ENCODE results near the gene FRMD4B. TPM values are rescaled to one million over a fixed set of nuclear protein-coding genes. Genes with fewer than 3 reads are reported as not detected.
"Not testable (repeated sequence)": the region's sequence is repeated elsewhere in the genome, so short reads cannot be mapped to it uniquely, and the experiment has no call there.

FRMD4B gene
- polyA plus RNA-seq, 1 experiment = 0.09 TPM

- Histone ChIP-seq H3K4me3 (ENCODE audit: low read depth, low read length) (no peak overlapping the region), H3K36me3 (ENCODE audit: control insufficient read depth, insufficient read depth, low read length) (no peaks in the 10 kb centered on the region), H3K27me3 (ENCODE audit: control insufficient read depth, insufficient read depth, low read length) (no peaks in the 10 kb centered on the region)
- no peak for TF ChIP-seq CTCF (IDR thresholded peaks at IDR 0.05; ENCODE audit: insufficient read depth, low read depth, low read length)
- DNase-seq (ENCODE audit: low read depth) = no peak
- ChIA-PET CTCF (interaction anchor here (1.3 kb wide), 1 partner anchor 83 kb away, joined by 5 read pairs; no protein-coding TSS in a partner anchor), POLR2A (interaction anchor here (0.6 kb wide), 1 partner anchor 349 kb away, joined by 3 read pairs; no protein-coding TSS in a partner anchor)
Measured at GRCh38 chr3:69326855-69327300, 59.0 kb downstream of the FRMD4B start.

GRCh38 chr3:69325151-69325550, 60.7 kb downstream of the FRMD4B start:
- TF ChIP-seq CTCF (IDR thresholded peaks at IDR 0.05; ENCODE audit: insufficient read depth, low read depth, low read length) = no peak
- H3K4me3 ChIP-seq (ENCODE audit: low read depth, low read length) = no peak overlapping the region
- H3K36me3 ChIP-seq (ENCODE audit: control insufficient read depth, insufficient read depth, low read length) = no peaks in the 10 kb centered on the region
- ChIA-PET POLR2A (no interaction called here), CTCF (no interaction called here)
- no peak for DNase-seq (ENCODE audit: low read depth)
- H3K27me3 ChIP-seq (ENCODE audit: control insufficient read depth, insufficient read depth, low read length) = no peaks in the 10 kb centered on the region

GRCh38 chr3:69324362-69325025, 61.4 kb downstream of the FRMD4B start:
- CTCF ChIA-PET = no interaction called here
- POLR2A ChIA-PET = no interaction called here
- Histone ChIP-seq H3K4me3 (ENCODE audit: low read depth, low read length) (no peak overlapping the region), H3K27me3 (ENCODE audit: control insufficient read depth, insufficient read depth, low read length) (no peaks in the 10 kb centered on the region), H3K36me3 (ENCODE audit: control insufficient read depth, insufficient read depth, low read length) (no peaks in the 10 kb centered on the region)
- no peak for TF ChIP-seq CTCF (IDR thresholded peaks at IDR 0.05; ENCODE audit: insufficient read depth, low read depth, low read length)
- DNase-seq (ENCODE audit: low read depth) = no peak

GRCh38 chr3:69323941-69324340, 61.9 kb downstream of the FRMD4B start:
- ChIA-PET POLR2A (no interaction called here), CTCF (no interaction called here)
- DNase-seq (ENCODE audit: low read depth) = no peak
- H3K27me3 ChIP-seq (ENCODE audit: control insufficient read depth, insufficient read depth, low read length) = no peaks in the 10 kb centered on the region
- H3K4me3 ChIP-seq (ENCODE audit: low read depth, low read length) = no peak overlapping the region
- no peaks in the 10 kb centered on the region for H3K36me3 ChIP-seq (ENCODE audit: control insufficient read depth, insufficient read depth, low read length)
- no peak for TF ChIP-seq CTCF (IDR thresholded peaks at IDR 0.05; ENCODE audit: insufficient read depth, low read depth, low read length)

GRCh38 chr3:69322512-69322911, 63.4 kb downstream of the FRMD4B start:
- POLR2A ChIA-PET; DNase-seq (ENCODE audit: low read depth); H3K27me3 ChIP-seq (ENCODE audit: control insufficient read depth, insufficient read depth, low read length); H3K4me3 ChIP-seq (ENCODE audit: low read depth, low read length); H3K36me3 ChIP-seq (ENCODE audit: control insufficient read depth, insufficient read depth, low read length): not testable (repeated sequence)
- CTCF ChIA-PET = interaction anchor here (1.1 to 1.8 kb wide), 2 partner anchors 12 to 601 kb away, joined by 3 to 8 read pairs; no protein-coding TSS in a partner anchor

GRCh38 chr3:69322158-69322509, 63.8 kb downstream of the FRMD4B start:
- no peaks in the 10 kb centered on the region for H3K36me3 ChIP-seq (ENCODE audit: control insufficient read depth, insufficient read depth, low read length)
- no peaks in the 10 kb centered on the region for H3K27me3 ChIP-seq (ENCODE audit: control insufficient read depth, insufficient read depth, low read length)
- TF ChIP-seq CTCF (IDR thresholded peaks at IDR 0.05; ENCODE audit: insufficient read depth, low read depth, low read length) = no peak
- POLR2A ChIA-PET = no interaction called here
- DNase-seq (ENCODE audit: low read depth) = no peak
- H3K4me3 ChIP-seq (ENCODE audit: low read depth, low read length) = no peak overlapping the region
- CTCF ChIA-PET = interaction anchor here (0.7 to 1.8 kb wide), 3 partner anchors 12 to 602 kb away, joined by 3 to 8 read pairs (median 3); no protein-coding TSS in a partner anchor

Data from BJ (cell line).